ENCODE data around the gene RPL41. TPM values are rescaled to one million over a fixed set of nuclear protein-coding genes. Genes with fewer than 3 reads are reported as not detected.

The RPL41 gene
- total RNA-seq, 4 donors from 2014 or later: 1,323 to 2,217 (median 1,977) TPM

DNA sequence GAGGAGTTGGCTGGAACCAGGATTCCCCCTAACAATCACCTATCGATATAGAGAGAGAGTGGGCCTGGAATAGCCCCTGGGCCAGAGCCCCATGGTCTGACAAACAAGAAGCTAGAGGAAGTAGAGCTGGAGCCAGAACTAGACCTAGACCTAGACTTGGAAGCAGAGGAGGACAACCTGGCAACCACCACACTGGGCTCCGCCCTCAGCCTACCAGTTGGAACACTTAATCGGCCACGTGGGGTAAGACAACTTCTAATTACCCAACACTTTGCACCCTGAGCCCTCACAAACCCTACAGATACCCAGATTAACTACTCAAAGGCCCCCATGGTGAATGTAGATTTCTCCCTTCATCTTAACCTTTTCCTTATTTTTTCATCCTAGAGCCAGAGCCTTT lies 16.6 kb upstream of the RPL41 start:
- Histone ChIP-seq H3K27me3 (no peaks in the 10 kb centered on the region), H3K4me3 (no peak overlapping the region), H3K4me1 (peaks cover 7 to 12% of the 10 kb centered on the region in 2 donors), H3K9me3 (no peaks in the 10 kb centered on the region), H3K36me3 (no peaks in the 10 kb centered on the region), H3K27ac (no peak overlapping the region)
- in situ Hi-C loops (cut with MboI; ENCODE audit: low sequenced_read_pairs in 4 of 4) (loop anchor here in 2 of 4 donors (10.0 kb wide), 1 partner anchor 55 kb away; the partner anchor contains the start of gene RPS26 (in 2 of the 2)), intact Hi-C loops (cut with DNase I; ENCODE audit: low total_unique reads) (loop anchor here (5.0 to 10.0 kb wide), 2 partner anchors 102 to 285 kb away; partner anchors contain the start of genes ORMDL2, SARNP and SUOX)
- DNase-seq (no peak), ATAC-seq (no peak)
- TF ChIP-seq POLR2A (IDR thresholded peaks at IDR 0.05): no peak
- TF ChIP-seq, protein P1, sequence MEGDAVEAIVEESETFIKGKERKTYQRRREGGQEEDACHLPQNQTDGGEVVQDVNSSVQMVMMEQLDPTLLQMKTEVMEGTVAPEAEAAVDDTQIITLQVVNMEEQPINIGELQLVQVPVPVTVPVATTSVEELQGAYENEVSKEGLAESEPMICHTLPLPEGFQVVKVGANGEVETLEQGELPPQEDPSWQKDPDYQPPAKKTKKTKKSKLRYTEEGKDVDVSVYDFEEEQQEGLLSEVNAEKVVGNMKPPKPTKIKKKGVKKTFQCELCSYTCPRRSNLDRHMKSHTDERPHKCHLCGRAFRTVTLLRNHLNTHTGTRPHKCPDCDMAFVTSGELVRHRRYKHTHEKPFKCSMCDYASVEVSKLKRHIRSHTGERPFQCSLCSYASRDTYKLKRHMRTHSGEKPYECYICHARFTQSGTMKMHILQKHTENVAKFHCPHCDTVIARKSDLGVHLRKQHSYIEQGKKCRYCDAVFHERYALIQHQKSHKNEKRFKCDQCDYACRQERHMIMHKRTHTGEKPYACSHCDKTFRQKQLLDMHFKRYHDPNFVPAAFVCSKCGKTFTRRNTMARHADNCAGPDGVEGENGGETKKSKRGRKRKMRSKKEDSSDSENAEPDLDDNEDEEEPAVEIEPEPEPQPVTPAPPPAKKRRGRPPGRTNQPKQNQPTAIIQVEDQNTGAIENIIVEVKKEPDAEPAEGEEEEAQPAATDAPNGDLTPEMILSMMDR (IDR thresholded peaks at IDR 0.05 in 4 of 5, conservative IDR thresholded peaks at IDR 0.05 in 1 of 5): no peak

DNA sequence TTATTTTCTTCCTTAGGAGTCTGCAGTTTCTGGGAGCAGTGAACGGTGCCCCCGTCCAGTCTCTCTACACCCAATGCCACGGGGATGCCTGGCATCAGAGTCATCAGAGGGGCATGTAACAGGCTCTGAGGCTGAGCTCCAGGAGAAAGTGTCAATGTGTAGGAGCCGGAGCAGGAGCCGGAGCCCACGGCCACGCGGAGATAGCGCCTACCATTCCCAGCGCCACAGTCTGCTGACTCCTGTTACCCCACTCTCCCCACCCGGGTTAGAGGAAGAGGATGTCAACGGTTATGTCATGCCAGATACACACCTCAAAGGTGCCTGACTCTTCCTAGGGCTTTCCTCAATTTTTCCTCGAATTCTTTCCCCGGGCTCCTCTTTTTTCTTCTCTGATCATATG lies 15.4 kb upstream of the RPL41 start:
- no peak overlapping the region for H3K27ac ChIP-seq
- H3K4me1 ChIP-seq: peaks cover 17 to 22% of the 10 kb centered on the region in 2 donors
- H3K27me3 ChIP-seq: no peaks in the 10 kb centered on the region
- in situ Hi-C loops (cut with MboI; ENCODE audit: low sequenced_read_pairs in 4 of 4): loop anchor here in 2 of 4 donors (10.0 kb wide), 1 partner anchor 56 kb away; the partner anchor contains the start of gene RPS26 (in 2 of the 2)
- H3K9me3 ChIP-seq: no peaks in the 10 kb centered on the region
- ATAC-seq (no peak), DNase-seq (no peak)
- no peak overlapping the region for H3K4me3 ChIP-seq
- no peaks in the 10 kb centered on the region for H3K36me3 ChIP-seq
- intact Hi-C loops (cut with DNase I; ENCODE audit: low total_unique reads): loop anchor here (5.0 to 10.0 kb wide), 2 partner anchors 104 to 286 kb away; partner anchors contain the start of genes ORMDL2, SARNP and SUOX
- TF ChIP-seq POLR2A (IDR thresholded peaks at IDR 0.05): no peak
- TF ChIP-seq, protein P1 (IDR thresholded peaks at IDR 0.05 in 4 of 5, conservative IDR thresholded peaks at IDR 0.05 in 1 of 5): no peak

DNA sequence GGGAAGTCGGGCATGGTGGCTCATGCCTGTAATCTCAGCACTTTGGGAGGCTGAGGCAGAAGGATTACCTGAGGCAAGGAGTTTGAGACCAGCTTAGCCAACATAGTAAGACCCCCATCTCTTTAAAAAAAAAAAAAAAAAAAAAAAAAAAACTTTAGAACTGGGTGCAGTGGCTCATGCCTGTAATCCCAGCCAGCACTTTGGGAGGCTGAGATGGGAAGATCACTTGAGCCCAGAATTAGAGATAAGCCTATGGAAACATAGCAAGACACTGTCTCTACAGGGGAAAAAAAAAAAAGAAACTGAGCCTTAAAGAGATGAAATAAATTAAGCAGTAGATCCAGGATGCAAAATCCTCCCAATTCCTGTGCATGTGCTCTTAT lies 13.8 kb upstream of the RPL41 start:
- peaks cover 20 to 26% of the 10 kb centered on the region in 2 donors for H3K4me1 ChIP-seq
- H3K27me3 ChIP-seq: no peaks in the 10 kb centered on the region
- DNase-seq (no peak), ATAC-seq (no peak)
- intact Hi-C loops (cut with DNase I; ENCODE audit: low total_unique reads) (loop anchor here (5.0 to 10.0 kb wide), 2 partner anchors 105 to 288 kb away; partner anchors contain the start of genes ORMDL2, SARNP and SUOX), in situ Hi-C loops (cut with MboI; ENCODE audit: low sequenced_read_pairs in 4 of 4) (loop anchor here in 2 of 4 donors (10.0 kb wide), 1 partner anchor 58 kb away; the partner anchor contains the start of gene RPS26 (in 2 of the 2))
- H3K9me3 ChIP-seq: no peaks in the 10 kb centered on the region
- TF ChIP-seq, protein P1 (IDR thresholded peaks at IDR 0.05 in 4 of 5, conservative IDR thresholded peaks at IDR 0.05 in 1 of 5): no peak
- TF ChIP-seq POLR2A (IDR thresholded peaks at IDR 0.05): no peak
- H3K27ac ChIP-seq: peak overlapping the region in 1 of 4 donors; percentile 93
- peaks cover 0 to 11% of the 10 kb centered on the region in 2 donors for H3K36me3 ChIP-seq
- H3K4me3 ChIP-seq: peak overlapping the region in 1 of 4 donors; percentile 77

DNA sequence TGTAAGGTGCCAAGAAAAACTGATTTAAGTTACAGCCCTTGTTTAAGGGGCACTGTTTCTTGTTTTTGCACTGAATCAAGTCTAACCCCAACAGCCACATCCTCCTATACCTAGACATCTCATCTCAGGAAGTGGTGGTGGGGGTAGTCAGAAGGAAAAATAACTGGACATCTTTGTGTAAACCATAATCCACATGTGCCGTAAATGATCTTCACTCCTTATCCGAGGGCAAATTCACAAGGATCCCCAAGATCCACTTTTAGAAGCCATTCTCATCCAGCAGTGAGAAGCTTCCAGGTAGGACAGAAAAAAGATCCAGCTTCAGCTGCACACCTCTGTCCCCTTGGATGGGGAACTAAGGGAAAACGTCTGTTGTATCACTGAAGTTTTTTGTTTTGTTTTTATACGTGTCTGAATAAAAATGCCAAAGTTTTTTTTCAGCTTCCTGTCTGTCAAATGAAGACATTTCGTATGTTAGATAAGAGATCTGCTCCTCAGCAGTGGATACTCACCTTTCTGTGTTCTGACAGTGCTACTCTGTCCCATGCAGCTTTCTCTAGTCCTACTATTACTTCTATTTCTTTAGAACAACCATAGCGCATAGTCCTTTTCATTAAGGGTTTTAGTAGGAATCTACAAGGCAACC lies 13.2 kb upstream of the RPL41 start:
- Histone ChIP-seq H3K9me3 (no peaks in the 10 kb centered on the region), H3K27ac (peak overlapping the region; percentile 85 to 93 (median 92)), H3K4me1 (peaks cover 20 to 26% of the 10 kb centered on the region in 2 donors), H3K4me3 (peak overlapping the region; percentile 77 to 98 (median 84)), H3K27me3 (no peaks in the 10 kb centered on the region), H3K36me3 (peaks cover 2 to 17% of the 10 kb centered on the region in 2 donors)
- ATAC-seq: no peak
- in situ Hi-C loops (cut with MboI; ENCODE audit: low sequenced_read_pairs in 4 of 4) (loop anchor here in 2 of 4 donors (10.0 kb wide), 1 partner anchor 58 kb away; the partner anchor contains the start of gene RPS26 (in 2 of the 2)), intact Hi-C loops (cut with DNase I; ENCODE audit: low total_unique reads) (loop anchor here (5.0 to 10.0 kb wide), 2 partner anchors 106 to 288 kb away; partner anchors contain the start of genes ORMDL2, SARNP and SUOX)
- no peak for DNase-seq
- TF ChIP-seq, protein P1 (IDR thresholded peaks at IDR 0.05 in 4 of 5, conservative IDR thresholded peaks at IDR 0.05 in 1 of 5): no peak
- no peak for TF ChIP-seq POLR2A (IDR thresholded peaks at IDR 0.05)

All from gastrocnemius medialis (tissue), 4 donors.